A673 (cell line): ENCODE data around the gene DNAH7.

Source experiments
- CTCF ChIP-seq: fragments of 300-800, 200-600 bp; sonication (generic); conservative IDR thresholded peaks from 2 replicates; pipeline ENCODE4 v1.5.1; 2017; ENCODE audit warnings: low read depth, mild to moderate bottlenecking, antibody characterized with exemption, low read length, moderate library complexity, mixed read lengths
- EZH2 ChIP-seq: fragments of 200-600 bp; sonication (generic); IDR thresholded peaks from 2 replicates; pipeline ENCODE4 v1.6.1; 2017; ENCODE audit warnings: borderline replicate concordance, low read depth, mild to moderate bottlenecking, mixed read lengths, antibody characterized with exemption, low read length; ENCODE audit not compliant: poor library complexity, severe bottlenecking

DNA sequence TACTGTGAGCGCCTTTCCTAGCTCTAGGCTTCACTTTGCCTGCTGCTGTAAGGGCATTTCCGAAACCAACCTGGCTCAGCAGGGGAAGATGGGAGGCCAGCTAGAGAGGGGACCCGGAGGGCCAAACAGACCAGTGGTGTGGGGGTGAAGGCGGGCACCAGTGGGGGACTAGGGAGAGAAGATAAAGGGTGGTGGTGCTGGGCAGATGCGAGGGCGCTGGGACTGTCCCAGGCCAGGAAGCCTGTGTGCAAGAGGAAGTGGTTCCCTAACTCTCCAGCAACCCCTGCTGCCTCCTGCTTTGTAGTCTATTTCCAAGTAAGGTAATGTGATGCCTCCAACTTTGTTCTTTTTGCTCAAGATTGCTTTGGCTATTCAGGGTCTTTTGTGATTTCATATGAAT, 73.1 kb downstream of the DNAH7 start:
- no peak for TF ChIP-seq EZH2
- no peak for TF ChIP-seq CTCF
